ENCODE measurements around the gene GRIK4. TPM values are rescaled to one million over a fixed set of nuclear protein-coding genes. Genes with fewer than 3 reads are reported as not detected.

Gene GRIK4
- total RNA-seq, 1 experiment from 2014 or later: not detected

DNA sequence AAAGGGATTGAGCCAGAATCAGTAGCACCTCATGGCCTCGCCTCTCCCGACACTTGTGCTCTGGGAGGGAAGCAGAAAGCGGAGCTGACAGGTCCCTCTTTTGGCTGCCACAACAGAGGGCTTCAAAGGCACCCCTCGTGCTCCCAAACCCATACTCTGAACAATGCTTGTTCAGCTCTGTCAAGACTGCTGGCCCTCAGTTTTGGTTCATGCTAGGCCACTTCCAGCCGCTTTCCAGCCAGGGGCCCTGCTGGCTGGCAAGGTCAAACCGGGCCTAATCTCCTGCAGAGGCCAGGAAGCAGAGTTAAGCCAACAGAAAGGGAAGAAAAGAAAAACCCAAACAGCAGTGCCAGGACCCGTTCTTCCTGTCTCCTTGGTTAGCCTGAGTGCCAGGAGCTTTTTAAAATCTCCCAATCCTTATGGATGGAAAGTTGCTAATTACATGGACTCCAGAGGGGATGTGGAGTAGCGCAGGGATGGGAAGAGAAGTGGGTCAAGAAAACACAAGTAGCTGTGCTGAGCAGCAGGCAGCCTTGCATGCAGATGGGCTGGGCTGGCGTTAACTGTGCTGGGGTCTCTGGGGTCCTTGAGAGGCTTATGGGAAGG is 150.6 kb downstream of the GRIK4 start:
- DNase-seq (ENCODE audit: unreplicated experiment): no peak
- TF ChIP-seq, protein P1, sequence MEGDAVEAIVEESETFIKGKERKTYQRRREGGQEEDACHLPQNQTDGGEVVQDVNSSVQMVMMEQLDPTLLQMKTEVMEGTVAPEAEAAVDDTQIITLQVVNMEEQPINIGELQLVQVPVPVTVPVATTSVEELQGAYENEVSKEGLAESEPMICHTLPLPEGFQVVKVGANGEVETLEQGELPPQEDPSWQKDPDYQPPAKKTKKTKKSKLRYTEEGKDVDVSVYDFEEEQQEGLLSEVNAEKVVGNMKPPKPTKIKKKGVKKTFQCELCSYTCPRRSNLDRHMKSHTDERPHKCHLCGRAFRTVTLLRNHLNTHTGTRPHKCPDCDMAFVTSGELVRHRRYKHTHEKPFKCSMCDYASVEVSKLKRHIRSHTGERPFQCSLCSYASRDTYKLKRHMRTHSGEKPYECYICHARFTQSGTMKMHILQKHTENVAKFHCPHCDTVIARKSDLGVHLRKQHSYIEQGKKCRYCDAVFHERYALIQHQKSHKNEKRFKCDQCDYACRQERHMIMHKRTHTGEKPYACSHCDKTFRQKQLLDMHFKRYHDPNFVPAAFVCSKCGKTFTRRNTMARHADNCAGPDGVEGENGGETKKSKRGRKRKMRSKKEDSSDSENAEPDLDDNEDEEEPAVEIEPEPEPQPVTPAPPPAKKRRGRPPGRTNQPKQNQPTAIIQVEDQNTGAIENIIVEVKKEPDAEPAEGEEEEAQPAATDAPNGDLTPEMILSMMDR (IDR thresholded peaks at IDR 0.05; ENCODE audit: unreplicated experiment): no peak
- ChIA-PET POLR2A (no interaction called here), CTCF (interaction anchor here (1.3 kb wide), 1 partner anchor 23 kb away, joined by 3 read pairs; no protein-coding TSS in a partner anchor)
- BruUV-seq (replicated peaks): no TSS peak
- H3K36me3 Mint-ChIP-seq (ENCODE audit: insufficient read depth, unreplicated experiment): no peaks in the 10 kb centered on the region
- H3K27me3 Mint-ChIP-seq (ENCODE audit: insufficient read depth, unreplicated experiment): peaks cover 74% of the 10 kb centered on the region
- H3K9me3 Mint-ChIP-seq (ENCODE audit: unreplicated experiment): no peaks in the 10 kb centered on the region
- H3K27ac Mint-ChIP-seq (ENCODE audit: low read depth, unreplicated experiment): no peak overlapping the region
- H3K4me1 Mint-ChIP-seq (ENCODE audit: insufficient read depth, unreplicated experiment): no peaks in the 10 kb centered on the region
- H3K4me3 Mint-ChIP-seq (ENCODE audit: unreplicated experiment): no peak overlapping the region
- intact Hi-C loops (cut with micrococcal nuclease): no loop called here

DNA sequence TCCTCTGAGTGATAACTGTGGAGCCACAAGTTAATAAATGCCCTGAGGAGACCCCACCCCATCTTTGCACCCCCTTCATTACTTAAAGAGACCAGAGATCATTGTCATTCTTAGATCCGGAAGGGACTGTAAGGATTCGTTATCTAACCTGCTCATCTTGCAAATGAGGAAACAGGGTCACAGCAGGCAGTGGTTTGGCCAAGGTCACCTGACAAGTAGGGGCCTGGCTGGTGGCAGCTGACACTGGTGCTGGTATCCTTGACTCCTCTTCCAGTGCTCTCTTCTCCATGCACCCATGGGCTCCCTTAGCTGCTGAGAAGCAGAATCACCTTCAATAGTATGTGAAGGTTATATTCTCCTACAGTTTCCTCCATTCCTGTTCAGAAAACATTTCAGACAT is 151.6 kb downstream of the GRIK4 start:
- CTCF ChIA-PET: interaction anchor here (0.7 kb wide), 1 partner anchor 17 kb away, joined by 4 read pairs; no protein-coding TSS in a partner anchor

GRCh38 chr11:120666121-120666639 is 154.6 kb downstream of the GRIK4 start:
- Mint-ChIP-seq H3K4me3 (ENCODE audit: unreplicated experiment) (no peak overlapping the region), H3K4me1 (ENCODE audit: insufficient read depth, unreplicated experiment) (no peaks in the 10 kb centered on the region), H3K27ac (ENCODE audit: low read depth, unreplicated experiment) (no peak overlapping the region), H3K36me3 (ENCODE audit: insufficient read depth, unreplicated experiment) (no peaks in the 10 kb centered on the region), H3K27me3 (ENCODE audit: insufficient read depth, unreplicated experiment) (peaks cover 60% of the 10 kb centered on the region), H3K9me3 (ENCODE audit: unreplicated experiment) (no peaks in the 10 kb centered on the region)
- ChIA-PET CTCF (interaction anchor here (1.0 to 1.4 kb wide), 2 partner anchors 19 to 528 kb away, joined by 4 to 5 read pairs; no protein-coding TSS in a partner anchor), POLR2A (no interaction called here)
- DNase-seq (ENCODE audit: unreplicated experiment): no peak
- TF ChIP-seq, protein P1 (IDR thresholded peaks at IDR 0.05; ENCODE audit: unreplicated experiment): no peak
- no TSS peak for BruUV-seq (replicated peaks)
- intact Hi-C loops (cut with micrococcal nuclease): no loop called here

More for the DNA sequence above, 151.6 kb downstream of the GRIK4 start:
- no peak overlapping the region for H3K27ac Mint-ChIP-seq (ENCODE audit: low read depth, unreplicated experiment)
- H3K27me3 Mint-ChIP-seq (ENCODE audit: insufficient read depth, unreplicated experiment): peaks cover 74% of the 10 kb centered on the region
- H3K36me3 Mint-ChIP-seq (ENCODE audit: insufficient read depth, unreplicated experiment): no peaks in the 10 kb centered on the region
- H3K4me3 Mint-ChIP-seq (ENCODE audit: unreplicated experiment): no peak overlapping the region
- POLR2A ChIA-PET: no interaction called here
- no peaks in the 10 kb centered on the region for H3K9me3 Mint-ChIP-seq (ENCODE audit: unreplicated experiment)
- BruUV-seq (replicated peaks): no TSS peak
- TF ChIP-seq, protein P1 (IDR thresholded peaks at IDR 0.05; ENCODE audit: unreplicated experiment): no peak
- no peak for DNase-seq (ENCODE audit: unreplicated experiment)
- intact Hi-C loops (cut with micrococcal nuclease): no loop called here
- H3K4me1 Mint-ChIP-seq (ENCODE audit: insufficient read depth, unreplicated experiment): no peaks in the 10 kb centered on the region

DNA sequence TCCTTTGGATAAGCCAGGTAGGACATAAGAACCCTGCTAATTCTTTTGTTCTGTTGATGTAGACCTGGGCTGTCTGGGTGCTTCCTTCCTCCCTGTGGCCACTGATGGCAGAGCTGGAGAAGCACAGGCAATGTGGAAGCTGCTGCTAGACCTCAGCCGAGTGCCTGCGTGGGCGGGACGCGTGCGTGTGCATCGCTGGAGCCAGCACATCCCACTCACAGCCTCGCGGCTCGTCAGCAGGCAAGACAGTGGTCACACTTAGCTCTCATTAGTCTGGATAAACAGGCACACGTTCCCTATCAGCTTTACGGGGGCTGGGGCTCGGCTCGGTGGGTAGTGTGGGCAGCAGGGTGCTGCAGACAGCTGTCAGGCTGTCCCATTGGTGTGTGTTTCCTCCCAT is 155.7 kb downstream of the GRIK4 start:
- H3K27ac Mint-ChIP-seq (ENCODE audit: low read depth, unreplicated experiment): no peak overlapping the region
- H3K9me3 Mint-ChIP-seq (ENCODE audit: unreplicated experiment): no peaks in the 10 kb centered on the region
- no peaks in the 10 kb centered on the region for H3K36me3 Mint-ChIP-seq (ENCODE audit: insufficient read depth, unreplicated experiment)
- intact Hi-C loops (cut with micrococcal nuclease): no loop called here
- H3K4me1 Mint-ChIP-seq (ENCODE audit: insufficient read depth, unreplicated experiment): no peaks in the 10 kb centered on the region
- POLR2A ChIA-PET: no interaction called here
- no peak for DNase-seq (ENCODE audit: unreplicated experiment)
- H3K4me3 Mint-ChIP-seq (ENCODE audit: unreplicated experiment): no peak overlapping the region
- no TSS peak for BruUV-seq (replicated peaks)
- CTCF ChIA-PET: interaction anchor here (0.6 to 1.4 kb wide), 3 partner anchors 7 to 262 kb away, joined by 3 to 5 read pairs (median 3); no protein-coding TSS in a partner anchor
- TF ChIP-seq, protein P1 (IDR thresholded peaks at IDR 0.05; ENCODE audit: unreplicated experiment): no peak
- H3K27me3 Mint-ChIP-seq (ENCODE audit: insufficient read depth, unreplicated experiment): peaks cover 49% of the 10 kb centered on the region

Data from MCF 10A (cell line).